HG02870 (cell line): ENCODE data around the gene SAMD13.

Experiments used
- ATAC-seq: cut with Tn5 transposase; IDR thresholded peaks from one replicate; pipeline ENCODE4 v1.9.1; 2021; ENCODE audit warnings: mild to moderate bottlenecking, moderate library complexity; ENCODE audit not compliant: unreplicated experiment

SAMD13 gene

DNA sequence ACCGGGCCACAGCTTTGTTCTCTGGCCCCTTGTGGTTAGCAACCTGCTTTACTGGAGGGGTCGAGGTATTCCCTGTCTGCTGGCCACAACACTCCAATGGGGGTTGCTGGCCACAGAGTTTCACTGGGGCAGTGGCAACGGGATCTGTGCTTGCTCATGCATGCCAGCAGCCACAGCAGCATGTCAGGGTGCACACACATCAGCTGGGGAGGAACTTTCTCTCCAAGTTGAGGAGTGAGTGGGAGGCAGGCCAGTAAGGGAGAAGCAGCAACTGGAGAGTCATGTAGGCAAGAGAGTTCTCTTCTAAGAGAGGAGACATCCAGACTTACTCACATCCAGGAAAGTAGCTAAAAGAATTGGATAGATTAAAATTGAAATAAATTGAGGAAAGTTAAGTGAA, 38.0 kb downstream of the SAMD13 start:
- no peak for ATAC-seq

DNA sequence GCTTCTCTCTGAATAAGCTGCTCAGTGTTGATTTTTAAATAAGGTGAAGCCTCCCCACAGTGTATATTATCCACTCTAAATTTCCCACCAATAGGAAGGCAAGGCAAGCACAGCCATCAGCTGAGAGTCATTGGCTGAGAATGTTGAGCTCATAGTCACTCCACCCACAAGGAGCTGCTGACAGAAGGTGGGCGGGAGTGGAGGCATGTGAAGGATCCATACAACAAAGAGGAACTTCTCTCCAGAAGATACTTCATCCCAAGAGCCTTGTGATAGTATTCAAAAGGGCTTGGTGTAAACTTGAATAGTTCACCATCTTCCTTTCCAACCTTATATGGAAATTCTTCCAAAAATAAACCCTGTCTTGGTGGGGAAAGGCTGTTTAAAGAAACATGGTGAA, 42.8 kb downstream of the SAMD13 start:
- no peak for ATAC-seq

DNA sequence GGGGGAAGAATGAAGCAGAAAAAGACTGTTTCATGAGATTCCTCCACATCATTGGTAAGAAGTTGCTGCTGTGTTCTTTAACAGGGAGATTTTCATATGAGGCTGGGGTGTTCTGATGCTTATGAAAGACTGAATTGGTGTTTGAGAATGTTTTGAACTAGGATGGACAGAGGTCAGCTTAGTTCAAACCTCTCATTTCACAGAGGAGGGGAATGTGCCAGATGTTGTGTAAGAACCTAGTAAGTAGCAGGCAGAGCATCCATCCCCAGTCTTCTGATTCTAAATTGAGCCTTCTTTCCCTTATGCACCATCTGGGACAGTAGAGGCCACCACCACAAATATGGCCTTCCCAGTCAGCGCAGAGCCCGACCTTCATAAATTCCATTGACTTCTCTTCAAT, 43.7 kb downstream of the SAMD13 start:
- no peak for ATAC-seq

DNA sequence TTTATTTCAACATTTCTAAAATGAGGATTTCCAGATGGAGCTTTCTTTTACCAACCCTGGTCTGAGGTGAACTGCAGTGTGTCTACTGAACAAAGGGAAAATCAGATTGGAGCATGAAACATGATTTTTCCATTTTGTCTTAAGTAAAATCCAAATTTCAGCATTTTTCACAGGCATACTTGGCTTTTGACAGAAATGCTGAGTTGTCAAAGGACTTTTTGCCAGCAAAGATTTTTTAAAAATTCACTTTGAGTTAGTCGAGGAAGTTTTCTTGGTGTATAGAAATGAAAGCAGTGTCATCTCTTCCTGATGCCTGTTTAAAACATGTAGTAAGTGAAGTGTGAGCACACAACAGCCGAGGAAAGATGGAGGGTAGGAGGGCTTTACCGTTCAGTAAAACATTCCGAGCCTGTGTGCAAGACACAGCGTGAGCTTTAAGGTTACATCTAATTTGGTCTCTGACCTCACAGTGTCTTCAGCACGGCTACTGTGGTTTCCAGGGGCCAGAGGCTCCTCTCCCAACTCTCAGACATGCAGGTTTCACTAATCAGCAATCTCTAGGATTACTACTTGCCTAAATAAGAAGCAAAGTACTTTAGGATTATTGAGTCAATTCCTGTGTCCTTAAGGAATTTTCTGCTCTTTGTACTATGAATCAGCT, 45.9 kb downstream of the SAMD13 start:
- no peak for ATAC-seq

DNA sequence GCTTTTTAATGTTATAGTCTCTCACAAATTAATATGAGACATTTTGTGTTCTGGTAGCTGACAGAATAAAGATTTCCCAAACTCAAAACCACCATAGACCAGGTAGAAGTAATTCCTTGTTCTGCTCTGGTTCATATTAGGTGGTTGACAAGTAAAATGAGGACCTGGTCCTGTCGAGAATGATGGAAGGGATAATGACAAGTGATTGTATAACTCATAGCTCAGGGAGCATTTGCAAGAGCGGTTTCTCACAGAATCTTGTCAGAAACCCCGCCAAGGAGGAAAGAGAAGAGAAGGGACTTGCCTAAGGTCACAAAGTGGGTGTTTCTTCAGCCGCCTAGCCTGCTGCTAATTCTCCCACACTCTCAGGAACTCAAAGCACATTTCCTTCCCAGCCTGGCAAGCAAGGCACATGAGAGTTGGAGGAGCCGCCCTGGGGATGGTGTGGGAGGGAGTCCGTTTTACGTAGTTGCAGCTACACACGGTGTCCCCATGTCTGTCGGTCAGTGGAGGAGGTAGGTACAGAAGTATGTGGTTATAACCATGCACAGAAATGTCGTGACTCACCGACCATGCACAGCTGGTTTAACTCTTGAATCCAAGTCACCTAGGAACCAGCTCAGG, 46.5 kb downstream of the SAMD13 start:
- ATAC-seq, result no peak

DNA sequence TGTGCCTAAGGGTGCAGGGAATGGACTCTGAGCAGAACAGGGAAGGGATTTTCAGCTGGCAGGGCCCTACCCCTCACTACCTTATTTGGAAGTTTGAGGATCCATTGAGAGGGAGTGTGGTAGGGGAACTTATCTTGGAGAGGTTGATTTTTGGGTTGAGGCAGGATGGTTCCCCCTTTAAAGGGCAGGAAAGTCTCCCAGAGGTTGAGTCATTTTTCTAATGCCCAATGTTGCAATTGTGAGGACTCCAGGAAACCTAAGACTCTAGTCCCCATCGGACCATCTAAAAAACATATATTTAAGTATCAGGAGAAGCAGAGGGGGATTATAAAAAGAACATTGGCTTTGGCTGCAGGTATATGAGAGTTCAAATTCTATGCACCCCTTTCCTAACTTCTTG, 47.3 kb downstream of the SAMD13 start:
- no peak for ATAC-seq

DNA sequence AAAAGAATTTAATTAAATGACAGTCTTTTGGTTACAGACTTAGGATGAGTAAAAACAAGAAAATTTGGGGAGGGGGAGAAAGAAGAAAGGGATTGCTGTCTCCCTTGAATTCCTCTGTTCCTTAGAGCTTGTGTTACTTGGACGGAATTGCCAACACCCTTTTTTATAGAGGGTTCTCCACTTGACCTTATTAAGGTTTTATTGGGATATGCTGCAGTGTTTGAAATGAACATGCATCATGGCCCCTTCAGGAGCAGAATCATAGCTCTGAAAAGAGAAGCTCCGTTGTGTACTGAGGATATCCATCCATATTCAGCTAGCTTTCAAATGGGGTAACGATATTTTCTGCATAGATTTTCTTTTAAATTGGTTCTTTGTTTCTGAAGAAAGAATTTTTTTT, 48.6 kb downstream of the SAMD13 start:
- ATAC-seq, result no peak

DNA sequence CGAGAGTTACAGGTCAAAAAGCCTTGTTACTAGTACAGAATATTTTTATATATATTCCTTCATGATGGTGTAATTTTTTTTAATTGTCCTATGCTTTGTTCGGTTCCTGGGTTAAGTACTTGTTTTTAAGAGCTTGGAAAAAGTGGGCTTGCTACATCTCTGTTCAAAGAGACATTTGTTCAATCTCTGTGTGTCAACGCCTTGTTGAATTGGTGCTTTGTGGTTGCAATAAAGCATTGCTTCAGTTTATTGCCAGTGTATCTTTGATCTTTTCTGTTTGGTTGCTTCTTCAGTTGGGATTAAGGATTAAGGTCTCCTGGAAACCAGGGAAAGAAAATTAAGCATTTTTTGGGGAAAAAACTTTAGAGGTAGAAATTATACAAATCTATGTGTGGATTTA, 49.0 kb downstream of the SAMD13 start:
- ATAC-seq, result no peak

DNA sequence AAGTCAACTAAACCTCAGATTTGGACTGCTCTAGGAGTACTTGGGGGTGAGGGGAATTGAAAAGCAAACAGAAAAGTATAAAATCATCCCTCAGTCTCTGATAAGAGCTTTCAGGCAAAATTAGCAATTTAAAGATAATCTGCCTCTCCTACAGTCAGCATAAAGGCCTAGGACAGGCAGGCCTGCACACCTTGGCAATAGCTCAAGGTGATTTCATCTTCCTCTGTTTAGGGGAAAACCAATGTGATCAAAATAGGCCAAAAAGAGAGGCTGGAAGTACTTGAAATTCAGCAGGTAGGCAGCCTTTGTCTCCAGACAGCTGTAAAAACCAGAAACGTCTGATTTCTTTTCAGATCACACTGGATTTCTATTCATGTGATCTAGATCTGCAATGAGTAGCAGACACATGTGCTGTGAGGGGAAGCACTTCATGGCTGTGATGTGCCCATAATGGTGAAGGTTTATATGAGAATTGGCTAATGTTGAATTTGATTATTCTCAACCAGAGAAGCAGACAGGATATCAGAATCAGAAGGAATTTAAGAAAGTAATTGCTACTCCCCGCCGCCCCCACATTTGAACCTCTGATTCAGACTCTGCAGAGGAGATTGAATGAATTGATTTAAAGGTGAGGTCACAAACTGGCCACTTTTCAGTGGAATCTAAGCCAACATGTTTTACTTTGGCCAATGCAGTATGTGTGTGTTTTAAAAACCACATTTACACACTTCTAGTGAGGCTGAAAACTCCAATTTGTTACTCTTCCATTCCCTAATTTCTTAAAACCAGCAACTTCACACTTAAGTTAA, 51.0 kb downstream of the SAMD13 start:
- no peak for ATAC-seq

DNA sequence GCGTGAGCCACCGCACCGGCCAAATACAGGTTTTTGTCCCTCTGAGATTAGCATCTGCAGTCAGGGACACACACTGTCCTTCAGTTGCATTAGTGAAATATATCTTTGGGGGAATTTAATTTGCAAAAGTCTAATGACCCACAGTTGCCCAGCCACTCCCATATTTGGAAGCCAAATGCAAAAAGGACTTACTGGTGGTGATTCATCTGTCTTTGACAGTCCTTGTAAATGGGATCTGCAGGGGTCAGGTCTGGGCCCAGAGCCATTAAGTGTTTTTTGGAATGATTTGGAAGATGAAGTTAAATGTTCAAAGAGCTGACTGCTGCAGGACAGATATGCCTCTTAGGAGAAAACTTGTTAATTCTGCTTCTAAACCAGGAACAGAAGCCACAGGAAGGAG, 52.2 kb downstream of the SAMD13 start:
- ATAC-seq, result no peak

DNA sequence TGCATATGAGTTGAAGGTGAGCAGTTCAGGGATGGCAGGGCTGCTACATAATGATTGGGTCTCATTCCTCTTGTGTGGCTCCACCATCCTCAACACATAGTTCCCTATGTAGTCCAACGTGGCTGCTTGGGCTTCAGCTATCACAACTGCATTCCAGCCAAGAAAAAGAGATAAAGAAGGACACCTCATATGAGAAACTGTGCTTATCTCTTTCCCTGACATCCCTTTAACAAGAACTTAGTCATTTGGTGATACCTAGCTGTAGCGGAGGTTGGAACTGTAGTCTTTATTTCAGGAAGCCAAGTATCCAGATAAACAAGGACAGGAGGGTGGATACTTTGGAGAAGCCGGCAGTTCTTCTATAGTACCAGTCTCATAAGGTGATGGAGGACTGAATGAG, 54.0 kb downstream of the SAMD13 start:
- no peak for ATAC-seq

DNA sequence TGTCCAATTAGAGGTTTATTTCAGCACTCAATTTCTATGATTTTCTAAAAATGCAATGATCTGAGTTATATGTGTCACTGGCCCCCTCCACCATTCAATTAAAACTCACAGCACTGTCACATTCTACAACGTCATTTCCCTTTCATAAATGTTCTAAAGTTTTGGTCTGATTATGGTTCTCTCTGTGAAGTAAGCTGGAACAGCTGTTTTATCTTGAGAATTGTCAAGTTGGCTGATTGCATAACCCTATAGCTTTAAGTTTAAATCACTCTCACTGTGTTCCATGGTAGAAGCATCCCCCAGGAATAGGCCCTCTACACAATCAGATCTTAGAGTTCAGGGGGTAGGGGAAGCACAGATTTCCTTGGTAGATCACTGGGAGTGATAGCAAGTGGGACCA, 55.4 kb downstream of the SAMD13 start:
- no peak for ATAC-seq

DNA sequence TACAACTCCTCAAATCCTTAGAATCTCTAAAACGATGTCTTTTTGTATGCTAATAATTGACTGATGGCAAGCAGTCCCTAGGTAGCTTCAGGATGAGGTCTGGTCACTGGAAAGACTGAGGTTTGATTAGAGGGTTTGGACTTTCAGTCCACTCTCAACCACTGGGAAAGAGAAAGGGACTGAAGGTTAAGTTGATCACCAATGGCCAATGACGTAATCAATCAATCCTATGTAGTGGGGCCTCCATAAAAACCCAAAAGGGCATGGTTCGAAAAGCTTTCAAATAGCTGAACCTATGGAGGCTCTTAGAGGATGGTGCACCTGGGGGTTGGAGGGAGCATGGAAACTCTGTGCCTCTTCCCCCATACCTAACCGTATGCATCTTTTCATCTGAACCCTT, 57.2 kb downstream of the SAMD13 start:
- ATAC-seq, result no peak

DNA sequence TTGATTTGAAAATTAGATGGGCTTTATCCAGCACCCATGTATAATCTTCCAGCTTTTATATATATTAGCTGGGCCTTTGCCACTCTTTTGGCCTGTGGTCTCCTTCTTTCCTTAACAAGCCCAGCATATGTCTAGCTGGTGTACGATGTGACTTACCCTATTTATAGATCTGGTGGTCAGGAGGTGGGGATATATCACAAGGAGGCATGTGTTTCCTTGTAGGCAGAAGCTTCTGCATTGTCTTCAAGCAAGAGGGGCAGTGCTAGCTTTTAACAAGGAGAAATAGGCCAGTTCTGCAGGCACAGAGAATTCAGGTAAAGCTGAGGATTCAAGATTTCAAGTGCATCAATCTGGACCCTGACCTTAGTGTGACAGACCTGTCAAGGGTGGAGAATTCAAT, 58.8 kb downstream of the SAMD13 start:
- ATAC-seq, result no peak

DNA sequence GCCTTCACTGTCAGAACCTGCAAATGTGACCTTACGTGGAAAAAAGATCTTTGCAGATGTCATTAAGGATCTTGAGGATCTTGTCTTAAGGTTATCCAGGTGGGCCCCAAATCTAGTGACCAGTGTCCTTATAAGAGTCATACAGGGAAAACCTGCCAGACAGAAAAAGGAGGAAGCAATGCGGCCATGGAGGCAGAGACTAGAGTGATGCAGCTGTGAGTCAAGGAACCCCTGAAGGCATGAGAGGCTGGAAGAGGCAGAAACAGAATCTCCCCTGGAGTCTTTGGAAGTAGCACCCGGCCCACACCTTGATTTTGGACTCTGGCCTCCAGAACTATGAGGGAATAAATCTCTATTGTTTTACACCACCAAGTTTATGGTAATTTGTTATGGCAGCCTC, 60.3 kb downstream of the SAMD13 start:
- ATAC-seq, result no peak

DNA sequence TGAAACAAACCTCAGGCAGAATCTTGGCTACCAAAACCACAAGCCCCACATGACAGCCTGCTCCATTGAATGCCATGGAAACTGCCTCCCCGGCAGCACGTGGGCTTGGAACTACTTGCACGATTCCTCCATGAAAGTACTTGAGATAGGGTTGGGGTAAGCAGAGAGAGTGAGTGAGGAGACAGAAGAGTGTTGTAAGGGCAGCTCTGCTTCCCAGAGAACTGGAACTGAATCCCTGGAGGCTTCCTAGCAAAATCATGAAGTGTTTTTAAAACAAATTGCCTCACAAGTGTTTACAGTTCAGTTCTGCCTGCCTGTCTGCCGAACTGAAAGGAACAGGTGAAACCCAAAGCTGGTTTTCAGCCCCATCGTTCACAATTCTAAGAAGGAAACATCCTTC, 61.5 kb downstream of the SAMD13 start:
- ATAC-seq, result no peak

DNA sequence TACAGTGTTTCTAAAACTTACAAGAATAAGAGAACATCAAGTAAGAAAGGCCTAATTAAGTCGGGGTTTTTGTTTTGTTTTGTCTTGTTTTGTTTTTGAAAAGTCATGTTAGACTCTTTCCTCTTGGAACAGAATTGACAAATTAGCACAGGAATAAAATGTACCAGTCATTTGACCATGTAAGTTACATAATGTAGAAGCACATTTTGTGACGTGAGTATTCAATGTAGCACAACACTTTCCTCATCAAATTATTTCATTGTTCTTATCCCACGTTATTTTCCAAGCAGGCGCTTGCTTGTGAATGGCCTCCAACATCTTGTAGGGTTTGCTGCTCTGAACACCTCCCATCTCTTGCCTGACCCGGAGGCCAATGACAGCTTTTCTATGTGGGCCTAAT, 62.1 kb downstream of the SAMD13 start:
- ATAC-seq, result no peak

DNA sequence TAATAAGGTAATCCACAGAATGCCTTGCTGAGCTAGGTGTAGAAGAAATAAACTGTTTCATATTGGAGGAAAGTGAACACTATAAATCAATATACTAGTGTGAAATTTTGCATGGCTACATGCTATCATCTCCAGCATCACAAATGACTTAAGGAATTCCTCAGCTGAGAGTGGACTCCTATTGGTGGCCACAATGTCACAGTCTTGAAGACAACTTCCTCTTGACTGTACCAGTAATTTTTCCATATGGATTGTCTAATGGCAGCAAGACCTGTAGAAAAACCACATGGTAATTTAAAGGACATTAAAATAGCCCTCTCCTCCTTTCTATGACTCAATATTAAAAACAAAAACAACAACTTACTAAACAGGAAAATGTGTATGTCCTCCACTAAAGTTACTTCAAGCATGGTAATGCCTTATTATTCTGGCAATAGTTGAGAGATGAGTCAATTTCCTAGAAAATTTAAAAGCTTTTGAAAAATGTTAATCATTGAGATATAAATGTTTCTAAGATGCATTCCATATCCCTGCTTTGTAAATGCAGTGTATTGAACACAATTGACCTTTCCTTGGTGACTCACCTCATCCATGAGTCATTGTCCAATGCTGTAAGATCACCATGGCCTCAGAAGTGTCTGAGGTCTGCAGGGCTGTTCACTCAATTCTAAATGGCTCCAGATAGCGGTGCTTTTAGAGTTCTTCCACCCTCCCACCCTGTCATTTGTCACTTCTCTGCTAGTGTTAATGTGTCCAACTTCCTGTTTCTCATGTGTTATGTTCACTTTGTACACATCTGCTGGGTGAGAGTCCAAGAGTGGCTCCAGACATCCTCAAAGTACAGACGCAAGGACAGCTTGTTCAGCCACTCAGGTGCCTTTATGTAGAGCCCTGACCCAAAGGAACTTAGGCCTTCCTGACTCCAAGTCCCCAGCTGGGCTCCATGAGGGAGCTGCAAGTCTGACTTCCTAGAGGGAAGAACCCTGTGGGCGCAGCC, 64.0 kb downstream of the SAMD13 start:
- ATAC-seq, result no peak

DNA sequence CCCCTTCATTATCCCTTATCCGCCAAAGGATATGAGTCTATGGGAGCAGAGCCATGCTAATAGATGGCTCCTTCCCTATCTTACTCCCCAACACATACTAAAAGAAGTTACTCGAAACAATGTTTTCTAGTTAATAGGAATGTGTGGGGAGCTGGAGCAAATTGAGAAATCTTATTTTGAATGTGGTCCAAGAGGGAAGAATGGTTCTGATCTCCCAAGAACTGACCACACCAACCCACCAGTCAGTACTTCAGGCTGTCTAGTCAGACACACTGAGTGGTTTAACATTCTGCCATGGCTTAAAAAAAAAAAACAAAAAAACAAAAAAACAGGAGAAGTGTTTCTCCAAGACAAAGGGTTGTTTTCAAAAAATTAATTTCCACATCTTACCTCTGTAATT, 65.3 kb downstream of the SAMD13 start:
- no peak for ATAC-seq

DNA sequence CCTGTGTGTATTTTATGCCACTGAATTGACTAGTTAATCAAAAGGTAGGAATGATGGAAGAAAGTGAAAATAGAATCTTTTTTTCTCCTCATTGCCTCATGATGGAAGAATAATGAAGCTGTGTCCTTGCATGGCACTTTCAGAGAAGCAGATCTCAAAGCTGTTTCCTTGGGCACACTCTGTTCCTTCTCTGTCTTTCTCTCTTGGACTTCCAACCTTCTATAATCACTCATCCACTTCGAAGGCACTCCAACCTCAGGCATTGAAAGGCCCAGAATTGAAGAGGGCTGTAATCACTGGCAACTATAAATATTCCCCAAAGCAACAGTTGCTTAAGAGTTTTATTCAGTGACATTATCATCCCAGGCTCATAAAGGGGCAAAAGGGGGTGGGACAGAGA, 65.7 kb downstream of the SAMD13 start:
- no peak for ATAC-seq

DNA sequence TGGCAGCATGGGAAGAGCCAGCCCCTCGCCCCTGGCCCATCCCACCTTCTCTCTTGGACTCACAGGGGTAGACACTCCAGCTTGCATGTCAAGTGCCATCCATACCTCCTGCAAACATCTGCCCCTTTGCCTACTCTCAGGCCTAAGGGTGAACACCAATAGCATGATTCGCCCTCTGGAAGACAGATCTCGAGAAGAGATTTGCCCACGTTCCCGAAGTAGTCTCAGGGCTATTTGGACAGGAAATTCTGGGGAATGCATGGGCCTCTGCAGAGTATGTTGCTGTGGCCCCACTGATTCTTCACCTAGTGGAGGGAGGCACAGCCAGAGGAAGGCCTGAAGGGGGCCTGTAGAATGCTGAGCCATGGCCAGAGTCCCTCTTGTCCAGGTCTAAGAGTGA, 66.9 kb downstream of the SAMD13 start:
- no peak for ATAC-seq
